Heart left ventricle (tissue), 13 donors: ENCODE measurements around the gene RALGPS1.

ENCODE experiments used
- POLR2A ChIP-seq, 2 donors: fragments of 450-650 bp; IDR thresholded peaks; one replicate each; pipeline ENCODE4 v1.6.1; 2017; ENCODE audit warnings: antibody characterized with exemption in 2 of 2, mild to moderate bottlenecking in 2 of 2, moderate library complexity in 2 of 2
- TF ChIP-seq, protein P1 (sequence below), 12 donors: fragments of 200-600 bp; sonication (generic) in 4 of 12; IDR thresholded peaks; one replicate each; pipeline versions ENCODE4 v1.5.0 to v1.8.0; 2018 to 2022; ENCODE audit warnings: antibody characterized with exemption in 12 of 12, mild to moderate bottlenecking in 5 of 12
- donor health status: ischemic (EF 13 %, LVEDD 7.1; RV severe dilation, severe dysfunction).
- donor health status: DM: no; HTN: yes; CAD: no.
- donor health status: DM: no; HTN: no; CAD: no.
- donor health status: ischemic (EF 25% LVEDD 6.9; RV normal size, moderate dysfunction).
- donor health status: ischemic (EF 25% LVEDD 5.7; RV mildly dilated, moderate dysfunction).
- donor health status: ischemic (EF 35%, LVEDD 5.7; RV mildly dilated, moderate dysfunction).
- donor health status: nonischemic (EF 11% LVEDD 7.7; RV severe dilation, severe dysfunction).
- donor health status: DM: yes; HTN: yes; CAD: no.
- donor health status: PGD.
- donor health status: ischemic (EF 29% LVEDD 5.4; RV normal size, mild dysfunction).
- donor health status: nonischemic (EF 23%, LVEDD 6.1; RV moderate dilation, normal function).

DNA sequence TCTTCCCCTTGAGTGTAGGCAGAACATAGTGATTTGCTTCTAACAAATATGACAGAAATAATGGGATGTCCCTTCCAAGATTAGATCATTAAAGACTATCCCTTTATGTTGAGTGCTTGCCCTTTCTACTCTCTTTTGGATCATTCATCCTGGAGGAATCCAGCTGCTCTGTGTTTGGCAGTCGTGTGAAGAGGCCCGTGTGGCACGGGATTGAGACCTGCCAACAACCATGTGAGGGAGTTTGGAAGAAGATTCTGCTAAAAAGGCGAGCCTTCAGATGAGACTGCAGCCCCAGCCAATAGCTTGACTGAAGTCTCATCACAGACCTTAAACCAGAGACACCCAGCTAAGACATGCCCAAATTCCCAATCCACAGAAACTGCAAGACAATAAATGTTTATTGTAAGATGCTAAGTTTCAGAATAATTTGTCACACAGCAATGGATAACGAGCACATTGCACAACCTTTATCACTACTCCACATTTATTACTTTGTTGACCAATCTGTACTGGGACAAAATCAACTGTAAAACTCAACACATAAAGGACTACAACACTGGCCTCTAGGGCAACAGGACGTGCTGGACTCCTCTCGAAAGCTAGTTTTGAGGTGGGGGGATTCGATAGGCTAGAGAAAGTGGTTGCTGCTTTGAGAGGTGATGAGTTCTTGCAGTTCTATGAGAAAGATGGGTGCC is 165.0 kb downstream of the RALGPS1 start:
- TF ChIP-seq, protein P1, sequence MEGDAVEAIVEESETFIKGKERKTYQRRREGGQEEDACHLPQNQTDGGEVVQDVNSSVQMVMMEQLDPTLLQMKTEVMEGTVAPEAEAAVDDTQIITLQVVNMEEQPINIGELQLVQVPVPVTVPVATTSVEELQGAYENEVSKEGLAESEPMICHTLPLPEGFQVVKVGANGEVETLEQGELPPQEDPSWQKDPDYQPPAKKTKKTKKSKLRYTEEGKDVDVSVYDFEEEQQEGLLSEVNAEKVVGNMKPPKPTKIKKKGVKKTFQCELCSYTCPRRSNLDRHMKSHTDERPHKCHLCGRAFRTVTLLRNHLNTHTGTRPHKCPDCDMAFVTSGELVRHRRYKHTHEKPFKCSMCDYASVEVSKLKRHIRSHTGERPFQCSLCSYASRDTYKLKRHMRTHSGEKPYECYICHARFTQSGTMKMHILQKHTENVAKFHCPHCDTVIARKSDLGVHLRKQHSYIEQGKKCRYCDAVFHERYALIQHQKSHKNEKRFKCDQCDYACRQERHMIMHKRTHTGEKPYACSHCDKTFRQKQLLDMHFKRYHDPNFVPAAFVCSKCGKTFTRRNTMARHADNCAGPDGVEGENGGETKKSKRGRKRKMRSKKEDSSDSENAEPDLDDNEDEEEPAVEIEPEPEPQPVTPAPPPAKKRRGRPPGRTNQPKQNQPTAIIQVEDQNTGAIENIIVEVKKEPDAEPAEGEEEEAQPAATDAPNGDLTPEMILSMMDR (IDR thresholded peaks at IDR 0.05), result no peak
- no peak for TF ChIP-seq POLR2A (IDR thresholded peaks at IDR 0.05)
